ENCODE data around the gene DCC. TPM values are rescaled to one million over a fixed set of nuclear protein-coding genes. Genes with fewer than 3 reads are reported as not detected.
A peak's percentile ranks its signal among the peaks of the same experiment; 100 is the strongest.

The DCC gene
- total RNA-seq, 2 donors from 2014 or later: 0.03 TPM; not detected in 1

DNA sequence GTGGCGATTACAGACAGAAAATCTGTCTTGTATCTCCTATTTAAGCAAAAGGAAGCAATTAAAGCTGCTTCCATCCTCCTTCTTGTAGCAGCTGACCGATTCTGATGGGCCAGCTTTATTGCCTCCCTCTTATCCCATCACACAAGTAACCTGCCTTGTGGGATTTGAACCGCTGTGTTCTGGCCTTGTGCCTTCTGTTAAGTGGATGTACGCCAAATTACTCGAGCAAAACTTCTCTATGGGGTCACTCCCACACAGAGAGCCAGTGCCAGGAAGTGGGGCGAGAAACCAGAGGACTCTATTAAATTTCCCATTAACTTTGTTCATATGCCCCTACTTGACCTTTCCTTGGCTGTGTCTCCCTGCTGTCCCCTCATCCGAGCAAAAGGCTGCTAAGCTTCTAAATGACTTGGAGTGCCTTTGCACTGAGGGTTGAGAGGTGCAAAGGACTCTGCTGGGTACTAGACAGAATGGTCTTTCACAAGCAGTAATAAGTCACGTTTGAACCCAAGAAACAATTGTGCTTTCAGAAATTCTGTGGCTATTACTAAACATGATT is 1212.0 kb downstream of the DCC start:
- DNase-seq (no peak), ATAC-seq (peak in 1 of 2 donors; percentile 50)
- intact Hi-C loops (cut with DNase I): no loop called here

DNA sequence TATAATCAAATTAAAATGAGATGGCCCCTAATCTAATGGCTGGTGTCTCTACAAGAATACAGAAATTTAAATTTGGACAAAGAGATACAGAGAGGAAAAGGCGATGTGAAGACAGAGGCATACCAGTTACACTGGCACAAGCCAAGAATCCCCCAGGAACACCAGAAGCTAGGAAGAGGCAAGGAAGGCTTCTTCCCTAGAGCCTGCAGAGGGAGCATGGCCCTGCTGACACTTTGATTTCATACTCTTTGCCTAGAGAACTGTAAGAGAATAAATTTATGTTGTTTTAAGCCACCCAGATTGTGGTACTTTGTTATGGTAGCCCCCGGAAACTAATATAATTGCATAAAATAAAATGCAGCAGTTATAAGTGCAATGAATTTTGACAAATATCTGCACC is 1213.0 kb downstream of the DCC start:
- intact Hi-C loops (cut with DNase I): no loop called here
- ATAC-seq (no peak), DNase-seq (no peak)

DNA sequence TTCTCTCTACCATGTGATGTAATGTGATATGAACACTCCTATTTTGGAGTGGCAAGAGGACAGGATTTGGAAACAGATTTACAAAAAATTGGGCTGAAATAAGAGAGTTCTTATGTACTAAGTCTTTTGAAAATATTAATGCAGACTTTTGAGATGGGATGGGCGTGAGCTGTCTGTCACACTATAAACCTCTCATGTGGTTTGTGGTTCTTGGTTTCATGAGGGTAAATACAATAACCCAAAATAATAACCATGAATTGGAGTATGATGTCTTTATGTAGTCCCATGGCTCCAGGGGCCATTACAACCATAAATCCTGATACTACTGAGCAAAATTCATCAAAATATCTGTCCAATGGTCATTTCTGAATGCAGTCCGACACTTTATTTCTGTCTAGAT is 1216.5 kb downstream of the DCC start:
- intact Hi-C loops (cut with DNase I): no loop called here
- DNase-seq (no peak), ATAC-seq (no peak)

DNA sequence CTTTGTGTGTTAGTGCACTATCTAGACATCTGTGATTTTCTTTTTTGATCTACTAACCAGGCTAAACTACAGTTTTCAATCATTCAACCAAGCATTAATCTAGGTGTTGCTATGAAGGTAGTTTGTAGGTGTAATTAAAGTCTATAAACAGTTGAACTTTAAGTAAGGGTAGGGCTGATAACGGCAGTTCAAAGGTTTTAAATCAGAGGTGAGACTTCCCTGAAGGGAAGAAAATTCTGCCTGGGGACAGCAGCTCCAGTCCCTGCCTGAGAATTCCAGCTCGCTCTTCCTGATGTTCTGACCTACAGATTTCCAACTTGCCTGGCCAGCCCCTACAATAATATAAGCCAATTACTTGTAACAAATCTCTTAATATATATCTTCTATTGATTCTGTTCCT is 1220.5 kb downstream of the DCC start:
- intact Hi-C loops (cut with DNase I): loop anchor here in 1 of 2 donors (10.0 kb wide), 1 partner anchor 564 kb away; no protein-coding TSS in a partner anchor
- DNase-seq: no peak

GRCh38 chr18:53566626-53567025 is 1226.6 kb downstream of the DCC start:
- ATAC-seq (no peak), DNase-seq (no peak)
- intact Hi-C loops (cut with DNase I): loop anchor here (5.0 to 10.0 kb wide), 2 partner anchors 551 to 558 kb away; no protein-coding TSS in a partner anchor

More for the DNA sequence above, 1220.5 kb downstream of the DCC start:
- ATAC-seq: no peak

- DNase-seq (no peak), ATAC-seq (peak in 1 of 2 donors; percentile 59)
- intact Hi-C loops (cut with DNase I): loop anchor here (5.0 to 10.0 kb wide), 2 partner anchors 549 to 557 kb away; no protein-coding TSS in a partner anchor
Observed at GRCh38 chr18:53567929-53568574, 1228.1 kb downstream of the DCC start.

Small RNA genes within 50 kb of the gene (microRNA-seq; reads per million reads assigned to microRNA genes)
- gene MIR4528: 0 reads per million in 2 donors
